Coronary artery (tissue), 2 donors: ENCODE results near the gene FBRSL1.

Source experiments
- DNase-seq: peaks from one replicate; pipeline ENCODE4 v3.0.0-alpha.2; 2017; ENCODE audit warnings: low spot score
- H3K27ac ChIP-seq, 2 donors: fragments of 200-600 bp; sonication (generic); one replicate each; pipeline ENCODE4 v1.5.1; 2016 to 2019
- H3K4me3 ChIP-seq: fragments of 200-600 bp; sonication (generic); 2 replicates; pipeline ENCODE4 v1.5.1; 2016; ENCODE audit warnings: mild to moderate bottlenecking, moderate library complexity
- CTCF ChIP-seq: fragments of 200-600 bp; sonication (generic); IDR thresholded peaks from one replicate; pipeline ENCODE4 v1.5.1; 2019; ENCODE audit warnings: antibody characterized with exemption

The FBRSL1 gene

GRCh38 chr12:132503618-132504204 is 13.8 kb downstream of the FBRSL1 start:
- H3K4me3 ChIP-seq = no peak overlapping the region

GRCh38 chr12:132505105-132505851 is 15.3 kb downstream of the FBRSL1 start:
- no peak for TF ChIP-seq CTCF
- DNase-seq = no peak
- H3K4me3 ChIP-seq = no peak overlapping the region
- no peak overlapping the region for H3K27ac ChIP-seq

More at GRCh38 chr12:132503618-132504204, 13.8 kb downstream of the FBRSL1 start:
- no peak for TF ChIP-seq CTCF
- H3K27ac ChIP-seq = no peak overlapping the region
- no peak for DNase-seq

- Histone ChIP-seq H3K27ac (peak overlapping the region in 1 of 2 donors; percentile 7), H3K4me3 (no peak overlapping the region)
- no peak for DNase-seq
- TF ChIP-seq CTCF = no peak
Observed at GRCh38 chr12:132505852-132506219, 15.9 kb downstream of the FBRSL1 start.

- peak overlapping the region; percentile 51 for H3K4me3 ChIP-seq
- peak overlapping the region in 1 of 2 donors; percentile 71 for H3K27ac ChIP-seq
- no peak for TF ChIP-seq CTCF
- peak; percentile 82 for DNase-seq
Observed at GRCh38 chr12:132506328-132507160, 16.6 kb downstream of the FBRSL1 start.

- DNase-seq = no peak
- peak overlapping the region; percentile 51 for H3K4me3 ChIP-seq
- TF ChIP-seq CTCF = no peak
- H3K27ac ChIP-seq = peak overlapping the region in 1 of 2 donors; percentile 71
Observed at GRCh38 chr12:132507161-132507538, 17.2 kb downstream of the FBRSL1 start.

GRCh38 chr12:132507656-132508490 is 17.9 kb downstream of the FBRSL1 start:
- H3K4me3 ChIP-seq = no peak overlapping the region
- H3K27ac ChIP-seq = peak overlapping the region in 1 of 2 donors; percentile 71
- no peak for TF ChIP-seq CTCF
- no peak for DNase-seq
